HG02763 (cell line): ENCODE results near the gene METTL14.

Source experiments
- ATAC-seq: cut with Tn5 transposase; IDR thresholded peaks from one replicate; pipeline ENCODE4 v1.9.1; 2021; ENCODE audit warnings: mild to moderate bottlenecking, moderate library complexity; ENCODE audit not compliant: unreplicated experiment

Gene METTL14

DNA sequence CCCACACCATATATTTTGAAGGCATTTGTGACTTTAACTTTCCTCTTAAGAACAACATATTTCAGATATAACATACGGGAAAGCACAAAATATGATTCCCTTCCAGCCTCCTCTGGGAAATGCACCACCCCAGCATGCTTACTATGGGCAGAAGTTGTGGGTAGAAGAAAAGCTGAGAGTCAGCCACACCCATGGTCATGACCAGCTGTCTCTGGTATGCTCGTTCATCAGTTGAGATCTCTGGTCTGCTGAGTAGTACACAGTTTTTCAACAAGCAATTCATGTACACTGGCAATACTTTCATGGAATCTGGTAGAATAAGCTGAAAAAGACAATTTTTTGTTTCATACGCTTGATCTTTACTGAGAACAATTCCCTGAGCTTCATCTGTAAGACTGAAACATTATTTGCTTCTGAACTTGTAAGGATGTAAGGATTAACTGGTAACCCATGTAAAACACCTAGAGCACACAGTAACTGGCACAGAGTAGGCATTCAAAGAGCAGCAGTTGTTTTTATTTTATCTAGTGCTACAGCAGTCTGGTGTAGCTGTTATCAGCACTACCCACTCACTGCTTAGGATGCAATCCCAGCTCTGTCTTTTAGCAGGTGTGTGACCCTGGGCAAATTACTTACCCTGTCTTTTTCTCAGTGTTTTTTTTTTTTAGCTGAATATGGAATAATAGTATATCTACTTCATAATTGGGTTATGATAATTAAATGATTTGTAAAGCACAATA, 47.6 kb downstream of the METTL14 start:
- ATAC-seq = no peak

DNA sequence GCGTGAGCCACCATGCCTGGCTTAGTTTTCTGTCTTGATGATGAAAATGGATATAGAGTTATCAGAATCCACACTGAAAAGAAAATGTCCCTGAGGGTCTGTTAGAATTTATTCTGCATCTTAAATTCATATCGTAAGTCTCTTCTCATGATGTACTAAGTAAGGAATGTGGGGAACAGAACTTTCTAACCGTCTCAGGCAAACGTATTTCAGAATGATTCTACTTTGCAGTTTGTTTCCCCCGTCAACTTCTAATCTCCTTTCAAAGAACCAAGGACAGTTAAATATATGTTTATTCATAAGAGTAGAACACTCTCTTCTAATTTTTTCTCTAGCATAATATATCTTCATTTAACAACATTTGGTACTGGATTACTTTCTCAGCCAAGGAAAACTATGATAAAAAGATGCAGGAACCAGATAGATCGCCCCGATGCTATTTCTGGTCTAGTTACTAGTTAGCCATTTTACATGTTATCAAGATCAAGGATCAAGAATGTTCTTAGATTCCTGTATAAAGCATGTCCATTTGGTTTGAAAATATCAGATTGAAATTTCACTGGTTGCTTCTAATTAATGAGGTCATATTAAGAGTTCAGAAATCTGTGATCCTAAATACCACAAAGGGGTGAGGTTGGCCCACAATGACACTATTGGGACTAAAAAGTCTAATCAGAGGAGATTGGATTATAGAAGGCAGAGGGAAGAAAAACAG, 49.5 kb downstream of the METTL14 start:
- ATAC-seq = no peak

DNA sequence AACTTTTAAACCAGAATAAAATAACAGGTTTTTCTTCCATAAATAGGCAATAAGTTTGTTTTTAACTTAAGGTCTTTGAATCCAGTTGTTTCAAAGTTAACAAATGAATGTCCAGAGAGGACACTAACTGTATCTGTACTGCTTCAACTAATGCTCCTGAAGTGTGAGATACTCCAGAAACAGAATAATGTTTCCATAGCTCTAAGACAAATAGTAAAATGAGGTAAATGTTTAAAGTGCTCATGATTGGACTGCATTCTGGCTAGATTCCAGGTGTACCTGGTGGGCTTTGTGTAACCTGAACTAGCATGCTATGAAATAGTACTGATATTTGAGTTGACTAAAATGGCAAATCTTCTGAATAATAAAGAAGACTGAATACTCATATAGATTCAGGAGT, 51.7 kb downstream of the METTL14 start:
- no peak for ATAC-seq

DNA sequence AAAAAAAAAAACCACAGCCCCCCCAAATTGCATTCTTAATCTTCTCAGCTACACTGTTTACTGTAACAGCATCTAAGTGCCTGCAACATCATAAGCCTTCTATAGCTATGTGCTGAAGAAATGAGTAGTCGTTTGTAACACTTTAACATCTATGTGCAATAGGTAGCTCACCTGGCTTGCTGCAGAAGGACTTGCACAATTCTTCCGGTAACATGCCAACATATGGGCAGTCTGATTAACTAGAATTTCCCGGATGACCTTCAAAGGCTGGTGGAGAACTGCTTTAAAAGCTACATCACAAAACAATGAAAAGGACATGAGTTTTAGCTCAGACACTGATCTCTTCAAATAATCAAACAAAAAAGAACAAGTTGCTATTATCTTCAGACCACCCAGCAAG, 52.9 kb downstream of the METTL14 start:
- ATAC-seq = no peak

DNA sequence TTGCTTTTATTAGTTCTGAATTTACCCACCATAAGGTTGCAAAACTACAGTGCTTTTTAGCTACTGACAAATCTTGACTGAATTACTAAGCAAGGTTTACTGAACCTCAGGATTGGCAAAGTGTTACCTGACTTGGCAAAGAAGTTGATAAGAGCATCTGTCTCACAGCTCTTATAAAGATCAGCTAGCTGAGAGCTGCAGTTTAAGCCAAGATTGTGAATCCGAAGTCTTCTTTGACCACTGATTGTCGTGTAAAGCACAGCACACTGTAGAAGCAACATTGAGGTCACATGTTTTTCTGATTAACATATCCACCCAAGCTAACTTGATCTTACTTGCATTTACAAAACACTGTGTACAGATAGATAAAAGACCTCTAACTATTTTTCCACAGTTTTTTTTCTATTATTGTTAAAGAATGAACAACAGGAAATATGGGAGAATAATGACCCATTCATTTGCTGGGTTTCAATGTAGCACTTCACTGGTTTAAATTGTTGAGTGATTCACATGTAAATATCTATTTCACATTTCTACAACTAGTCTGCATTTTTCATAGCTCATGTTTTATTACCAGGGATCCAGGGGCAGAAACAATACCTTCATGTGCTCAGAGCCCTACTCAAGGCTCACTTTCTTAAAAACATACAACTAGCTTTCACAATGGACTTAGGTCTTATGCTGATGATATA, 54.0 kb downstream of the METTL14 start:
- ATAC-seq = no peak

DNA sequence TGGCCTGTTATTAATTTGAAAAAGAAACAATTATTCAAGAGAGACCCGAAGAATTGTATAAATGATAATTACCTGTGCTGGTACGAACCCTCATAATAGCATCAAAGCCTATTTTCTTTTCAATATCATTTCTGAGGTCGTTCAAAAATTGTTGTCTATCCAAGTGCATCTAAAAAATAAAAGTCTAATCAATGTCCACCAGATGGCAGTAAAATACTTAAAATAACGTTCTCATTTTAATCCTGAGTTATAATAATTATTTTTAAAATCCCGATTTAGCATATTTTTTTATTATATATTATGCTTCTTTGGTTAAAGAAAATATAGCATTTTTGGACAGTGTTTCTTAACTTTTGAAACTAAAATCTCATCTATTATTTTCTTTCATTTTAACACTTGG, 55.7 kb downstream of the METTL14 start:
- no peak for ATAC-seq

DNA sequence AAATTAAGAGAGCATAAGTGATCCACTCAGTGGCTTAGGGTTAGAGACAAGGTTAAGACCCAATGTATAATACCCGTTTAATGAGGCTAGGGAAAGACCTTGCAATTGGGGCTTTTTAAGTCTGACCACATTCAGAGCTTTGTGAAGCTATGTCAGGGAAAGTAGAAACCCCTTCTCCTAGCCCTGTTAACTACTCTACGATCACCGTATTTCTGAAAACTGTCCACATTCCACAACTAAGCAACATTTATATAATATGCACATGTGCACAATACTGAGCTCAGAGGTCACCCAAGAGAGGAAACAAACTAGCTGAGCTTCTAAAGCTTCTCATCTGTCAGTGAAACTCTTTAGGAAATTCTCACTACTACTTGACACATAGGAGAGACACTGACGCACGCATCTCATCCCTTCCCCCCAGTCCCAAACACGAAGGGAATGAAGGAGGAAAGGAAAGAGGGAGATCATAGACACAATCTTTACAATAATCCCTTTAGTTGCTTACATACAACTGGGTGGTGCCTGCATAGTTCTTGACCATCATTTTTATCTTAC, 56.2 kb downstream of the METTL14 start:
- ATAC-seq = no peak

DNA sequence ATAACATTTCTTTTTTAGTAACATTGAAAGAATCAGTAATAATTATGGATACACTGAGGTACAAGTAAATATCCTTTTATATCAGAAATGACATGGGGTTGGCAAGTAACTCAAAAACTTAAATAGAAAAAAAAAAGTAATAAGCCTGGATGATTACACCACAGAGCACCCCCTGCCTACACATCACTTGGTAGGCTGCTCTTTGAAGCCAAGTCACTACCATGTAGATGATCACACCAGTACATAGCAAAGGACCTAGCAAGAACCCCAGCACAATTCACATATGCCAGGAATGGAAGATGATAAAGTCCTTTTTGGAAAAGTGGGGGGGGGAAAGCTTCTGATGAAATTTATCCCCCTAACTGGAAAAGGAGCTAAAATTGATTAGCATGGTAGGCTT, 56.9 kb downstream of the METTL14 start:
- no peak for ATAC-seq

DNA sequence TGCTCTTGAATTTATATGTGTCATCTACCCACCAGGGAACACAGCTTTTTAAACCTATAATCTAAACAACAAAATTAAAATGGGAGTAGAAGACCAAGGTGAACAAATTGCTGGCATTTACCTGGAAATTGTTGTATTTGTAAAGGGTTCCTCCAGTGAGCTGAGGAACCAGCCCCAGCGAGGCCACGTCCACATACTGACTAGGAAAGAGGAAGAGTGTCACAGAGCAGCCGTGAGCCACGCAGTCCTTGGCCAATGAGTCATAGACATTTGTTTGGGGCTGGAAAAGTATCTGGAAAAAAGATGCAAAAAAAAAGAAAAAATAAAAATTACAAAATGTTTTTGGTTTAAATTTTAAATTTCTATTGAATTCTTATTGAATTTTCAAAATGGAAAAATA, 58.7 kb downstream of the METTL14 start:
- ATAC-seq = no peak

DNA sequence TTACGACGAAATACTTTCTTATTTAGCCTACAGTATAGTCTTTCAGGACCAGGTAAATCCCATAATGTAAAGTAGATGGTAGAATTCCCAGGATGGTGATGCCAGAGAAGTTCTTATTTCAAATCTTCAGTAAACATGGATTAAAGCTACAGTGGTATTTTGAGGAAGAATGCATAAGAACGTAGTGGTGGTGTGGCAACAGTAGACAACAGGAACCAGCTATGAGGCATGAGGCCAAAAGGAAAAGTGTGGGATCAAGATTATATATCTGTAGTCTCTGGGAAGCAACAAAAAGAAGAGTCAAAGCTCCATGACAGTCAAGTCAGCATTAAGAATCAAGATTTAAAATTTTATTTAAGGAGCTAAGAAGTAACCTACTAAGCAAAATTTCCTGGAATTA, 60.2 kb downstream of the METTL14 start:
- no peak for ATAC-seq

DNA sequence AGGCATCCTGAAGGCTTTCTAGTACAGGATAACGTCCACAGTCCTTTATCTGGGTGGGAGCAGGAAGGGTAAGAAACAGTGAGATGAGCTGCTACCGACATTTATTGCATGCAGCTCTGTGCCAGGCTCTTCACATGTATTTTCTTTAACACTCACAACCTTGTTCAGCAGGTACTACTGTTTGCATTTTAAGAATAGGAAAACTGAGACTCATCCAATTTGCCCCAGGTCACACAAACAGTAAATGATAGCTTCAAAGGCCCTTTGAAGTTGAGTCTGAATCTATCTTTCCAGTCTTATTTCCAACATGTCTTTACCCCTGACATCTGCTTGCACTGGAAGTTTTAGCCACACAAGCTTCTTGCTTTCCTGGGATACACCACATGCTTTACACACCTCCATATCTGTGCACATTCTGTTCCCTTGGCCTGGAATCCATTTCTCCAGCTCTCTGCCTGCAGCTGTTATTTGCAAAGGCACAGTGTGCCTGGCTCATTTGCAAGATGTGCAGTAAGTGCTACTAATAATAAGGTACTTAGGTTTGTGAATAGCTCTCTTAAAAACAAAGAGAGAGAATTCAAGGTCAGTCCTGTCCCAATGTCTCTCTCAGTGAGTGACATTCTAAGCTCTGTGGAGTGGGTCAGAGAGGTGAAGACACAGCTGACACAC, 61.2 kb downstream of the METTL14 start:
- ATAC-seq = no peak

DNA sequence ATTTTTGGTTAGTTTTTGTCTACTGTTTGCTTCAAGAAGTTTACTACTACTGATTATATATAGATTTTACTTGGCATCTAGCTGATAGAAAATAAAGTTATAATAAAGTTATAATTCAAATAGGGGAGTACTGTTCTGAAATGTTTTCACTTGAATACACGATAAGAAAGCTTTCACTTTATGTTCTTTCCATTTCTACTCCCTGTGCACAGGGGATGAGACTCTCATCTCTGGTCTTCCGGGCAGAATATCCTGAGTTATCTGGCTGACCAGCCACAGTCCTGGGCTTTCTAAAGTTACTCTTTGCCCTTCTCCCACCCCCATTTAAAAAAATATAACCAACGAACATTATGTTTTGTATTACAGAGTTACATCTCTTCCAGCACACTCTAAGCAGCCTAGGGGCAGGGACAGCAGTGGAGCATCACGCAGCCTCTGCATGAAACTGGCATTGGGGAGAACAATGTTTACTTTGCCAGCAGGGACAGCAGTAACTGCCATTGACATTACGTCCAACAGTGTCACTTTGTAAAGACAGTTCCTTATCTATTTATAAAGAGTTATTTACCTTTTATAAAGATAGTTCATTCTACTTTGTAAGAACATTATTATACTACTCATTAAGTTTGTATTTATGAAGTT, 64.3 kb downstream of the METTL14 start:
- ATAC-seq = no peak

DNA sequence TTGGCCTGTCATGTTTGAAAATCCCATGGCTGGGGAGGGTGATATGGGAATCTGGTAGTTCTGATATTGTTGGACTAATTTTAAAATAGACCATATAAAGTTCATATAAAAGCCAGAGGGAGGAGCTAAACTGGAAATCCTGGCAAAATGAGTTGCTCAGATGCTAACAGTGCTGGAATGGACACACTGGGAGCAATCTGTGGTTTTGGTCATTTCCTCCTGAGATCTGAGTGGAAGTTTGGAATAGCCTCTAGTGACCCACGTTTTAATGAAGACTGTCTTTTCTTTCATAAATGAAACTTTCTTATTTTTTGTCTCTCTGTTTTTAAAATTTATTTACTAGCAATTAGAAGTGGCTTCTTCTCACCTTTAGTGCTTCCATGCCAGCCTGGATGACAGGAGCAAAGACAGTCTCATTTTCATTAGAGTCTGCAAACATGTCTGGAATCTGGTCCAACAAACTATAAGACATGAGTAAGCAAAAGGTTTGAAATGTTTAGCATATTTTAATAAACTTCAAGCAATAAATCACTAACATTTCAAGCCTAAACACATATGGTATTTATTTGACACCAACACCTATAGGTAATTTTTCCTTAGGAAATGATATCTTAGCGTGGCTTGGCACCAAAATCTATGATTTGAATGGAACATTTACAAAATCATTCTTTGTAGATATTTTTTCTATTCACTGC, 66.6 kb downstream of the METTL14 start:
- no peak for ATAC-seq

DNA sequence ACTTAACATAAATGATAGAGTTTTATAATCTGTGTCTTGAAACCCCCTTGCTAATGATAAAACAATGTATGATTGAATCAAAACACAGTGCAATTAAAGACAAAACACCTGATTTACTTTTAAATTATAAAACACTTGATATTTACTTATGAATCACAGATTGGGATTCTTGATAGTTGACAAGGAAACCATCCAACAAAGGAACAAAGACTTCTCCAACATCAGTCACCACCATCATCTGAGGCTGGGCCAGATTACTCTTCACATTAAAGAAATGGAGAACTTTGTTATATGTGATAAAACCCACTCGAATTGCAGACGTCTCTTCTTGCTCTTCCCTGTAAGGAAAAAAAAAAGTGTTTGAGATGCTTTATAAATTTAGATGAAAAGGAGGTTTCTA, 67.4 kb downstream of the METTL14 start:
- ATAC-seq = no peak

DNA sequence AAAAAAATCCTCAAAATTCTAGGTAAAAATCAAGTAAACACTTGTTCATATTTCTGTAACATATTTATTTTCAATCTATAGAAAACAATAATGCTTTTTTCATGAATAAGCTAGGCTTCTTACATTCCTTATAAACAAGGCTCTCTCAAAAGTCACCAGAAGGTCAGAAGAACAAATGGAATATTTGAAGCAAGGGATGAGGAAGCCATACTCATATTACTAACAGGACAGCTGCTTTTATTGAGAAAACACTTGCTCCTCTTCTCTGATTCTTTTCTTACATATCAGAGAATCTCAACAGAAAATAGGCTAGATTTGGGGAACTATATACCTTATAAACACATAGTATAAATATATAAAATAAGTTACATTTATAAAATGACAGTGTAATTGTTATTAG, 67.9 kb downstream of the METTL14 start:
- ATAC-seq = no peak

DNA sequence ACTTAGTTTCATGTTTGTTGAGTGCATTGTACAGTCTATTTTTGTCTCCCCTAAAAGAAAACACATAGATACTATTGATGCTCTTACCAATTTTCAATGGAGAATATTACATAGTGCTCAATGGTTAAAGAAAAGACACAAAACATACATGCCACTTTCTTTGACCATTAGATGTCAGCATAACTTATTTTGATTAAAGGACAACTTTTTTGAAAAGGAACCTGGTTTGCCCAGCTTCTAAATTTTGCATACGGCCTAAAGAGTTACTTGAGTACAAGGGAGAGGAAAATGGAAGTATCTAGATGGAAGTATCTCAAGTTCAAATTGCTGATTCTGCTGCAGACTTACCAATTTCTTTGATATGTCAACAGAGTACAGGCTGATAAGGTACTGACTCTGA, 68.5 kb downstream of the METTL14 start:
- no peak for ATAC-seq

DNA sequence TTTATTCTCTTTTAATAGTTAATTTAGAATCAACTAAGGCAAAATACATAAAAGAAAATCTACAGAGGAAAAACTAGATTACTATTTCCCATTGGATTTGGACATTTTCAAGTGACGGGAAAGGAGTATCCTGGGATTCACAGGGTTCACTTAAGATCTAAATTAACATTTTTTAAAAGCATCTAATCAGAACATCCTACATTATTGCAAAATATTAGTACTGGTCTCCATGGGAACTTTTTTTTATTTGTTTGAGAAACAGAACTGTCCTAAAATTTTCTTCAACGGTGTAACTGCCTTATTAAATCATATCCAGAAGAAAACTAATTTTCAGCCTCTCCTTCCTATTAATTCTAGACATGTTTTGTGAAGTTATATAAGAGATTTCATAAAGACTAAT, 69.7 kb downstream of the METTL14 start:
- ATAC-seq = no peak

DNA sequence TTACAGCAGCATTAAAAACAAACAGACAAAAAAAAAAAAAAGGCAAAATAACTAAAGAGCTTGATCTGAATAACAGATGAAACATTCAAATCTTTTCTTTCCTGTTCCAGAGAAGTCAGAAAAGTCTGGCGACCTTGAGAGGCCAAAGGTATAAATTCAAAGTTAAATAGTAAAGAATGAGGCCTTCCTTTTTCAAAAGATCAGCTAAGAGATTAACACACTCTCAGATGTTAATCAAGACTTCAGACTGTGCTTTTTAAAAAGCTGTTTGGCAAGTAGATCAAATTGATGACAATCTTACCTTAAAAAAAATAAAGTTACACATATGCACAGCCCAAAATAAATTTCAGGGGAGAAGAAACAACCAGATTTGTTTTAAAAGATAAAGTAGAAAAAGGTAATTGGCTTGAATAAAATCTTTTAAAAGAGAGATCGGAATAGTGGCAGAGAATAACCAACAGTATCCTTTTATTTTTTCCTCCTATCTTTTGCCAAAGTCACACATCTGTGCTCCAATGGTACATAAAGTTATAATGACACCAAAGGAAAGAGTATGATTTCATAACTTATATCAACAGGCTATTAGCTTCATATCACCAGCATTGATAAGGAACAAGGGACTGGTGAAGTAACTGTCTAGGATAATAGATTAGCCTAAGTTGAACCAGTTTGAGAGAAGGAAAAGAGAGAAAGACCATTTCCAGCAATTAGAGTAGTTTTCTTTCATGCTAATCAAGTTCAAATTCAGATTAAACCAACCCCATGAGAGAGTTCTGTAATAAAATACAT, 70.4 kb downstream of the METTL14 start:
- ATAC-seq = no peak

DNA sequence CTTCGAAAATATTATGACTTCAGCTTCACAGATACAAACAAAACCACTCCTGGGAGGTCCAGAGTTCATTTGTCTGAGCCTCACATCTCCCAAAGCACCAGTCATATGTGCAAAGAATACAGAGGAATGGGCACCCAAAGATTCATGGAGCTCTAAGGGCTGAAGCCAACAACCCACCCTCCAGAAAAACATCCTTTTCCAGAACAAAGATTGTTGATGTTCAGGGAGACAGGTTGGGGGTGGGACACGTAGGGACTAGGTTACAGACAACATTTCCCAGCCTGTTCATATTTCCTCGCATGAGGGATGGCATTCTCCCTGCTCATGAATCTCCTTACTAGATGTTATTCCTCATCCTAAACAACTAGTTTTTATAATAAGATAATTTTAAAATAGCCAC, 71.2 kb downstream of the METTL14 start:
- ATAC-seq = no peak
